HepG2 (cell line): ENCODE results near the gene CGREF1. TPM values are rescaled to one million over a fixed set of nuclear protein-coding genes. Genes with fewer than 3 reads are reported as not detected.

Experiments used
- ARID5B ChIP-seq: IDR thresholded peaks from 2 replicates; pipeline ENCODE4 v1.4.0; 2020; ENCODE audit warnings: mild to moderate bottlenecking, missing genetic modification reagents
- ATF5 ChIP-seq: sonication (generic); formaldehyde crosslinking; IDR thresholded peaks from 2 replicates; pipeline ENCODE4 v1.4.0; 2020; ENCODE audit warnings: mild to moderate bottlenecking, low read depth, missing genetic modification reagents
- CENPT ChIP-seq: sonication (generic); formaldehyde crosslinking; IDR thresholded peaks from 2 replicates; pipeline ENCODE4 v1.8.0; 2022; ENCODE audit warnings: low read depth, mild to moderate bottlenecking, moderate library complexity, missing genetic modification reagents
- ETV6 ChIP-seq: sonication (generic); formaldehyde crosslinking; conservative IDR thresholded peaks from 2 replicates; pipeline ENCODE4 v1.4.0; 2020; ENCODE audit warnings: missing genetic modification reagents
- FOXC1 ChIP-seq: sonication (generic); formaldehyde crosslinking; IDR thresholded peaks from 2 replicates; pipeline ENCODE4 v1.8.0; 2022; ENCODE audit warnings: mild to moderate bottlenecking, missing genetic modification reagents, borderline replicate concordance
- HDAC1 ChIP-seq: sonication (generic); formaldehyde crosslinking; IDR thresholded peaks from 2 replicates; pipeline ENCODE4 v1.5.1; 2020; ENCODE audit warnings: mild to moderate bottlenecking, missing genetic modification reagents
- HOXA3 ChIP-seq: sonication (generic); formaldehyde crosslinking; IDR thresholded peaks from 2 replicates; pipeline ENCODE4 v1.5.0; 2020; ENCODE audit warnings: missing genetic modification reagents
- KLF11 ChIP-seq: IDR thresholded peaks from 2 replicates; pipeline ENCODE4 v1.6.1; 2016; ENCODE audit warnings: missing compliant biosample characterization
- KLF12 ChIP-seq: sonication (generic); formaldehyde crosslinking; IDR thresholded peaks from 2 replicates; pipeline ENCODE4 v1.4.0; 2020; ENCODE audit warnings: missing genetic modification reagents, borderline replicate concordance
- MXD3 ChIP-seq: IDR thresholded peaks from 2 replicates; pipeline ENCODE4 v1.6.1; 2016; ENCODE audit warnings: mild to moderate bottlenecking, missing biosample characterization, missing genetic modification reagents
- PAX8 ChIP-seq: sonication (generic); formaldehyde crosslinking; IDR thresholded peaks from 2 replicates; pipeline ENCODE4 v1.8.0; 2022; ENCODE audit warnings: mild to moderate bottlenecking, missing genetic modification reagents, borderline replicate concordance
- POLR2AphosphoS2 ChIP-seq: IDR thresholded peaks from 2 replicates; pipeline ENCODE4 v1.6.1; 2011; ENCODE audit warnings: low read depth, low read length, improper control_type of control experiment
- RXRA ChIP-seq: sonication (generic); formaldehyde crosslinking; IDR thresholded peaks from 2 replicates; pipeline ENCODE4 v1.5.1; 2020; ENCODE audit warnings: missing genetic modification reagents
- SOX13 ChIP-seq, 3 experiments: fragments of 450-650 bp in 1 of 3; sonication (generic) in 1 of 3; formaldehyde crosslinking in 1 of 3; IDR thresholded peaks in 2 of 3; conservative IDR thresholded peaks in 1 of 3; 2 replicates each; pipeline versions ENCODE4 v1.5.0 to v1.6.1; 2016 to 2020; ENCODE audit warnings: antibody characterized with exemption in 1 of 3, mild to moderate bottlenecking in 1 of 3, missing compliant biosample characterization in 1 of 3, missing genetic modification reagents in 1 of 3, moderate library complexity in 1 of 3
- SYNCRIP ChIP-seq: fragments of 200-400 bp; formaldehyde crosslinking; IDR thresholded peaks from 2 replicates; pipeline ENCODE4 v1.6.1; 2018; ENCODE audit warnings: mild to moderate bottlenecking, low read depth, low read length; ENCODE audit not compliant: insufficient read depth
- ZFP1 ChIP-seq: IDR thresholded peaks from 2 replicates; pipeline ENCODE4 v1.6.1; 2016
- ZFP41 ChIP-seq: sonication (generic); formaldehyde crosslinking; IDR thresholded peaks from 2 replicates; pipeline ENCODE4 v1.4.0; 2020; ENCODE audit warnings: mild to moderate bottlenecking, missing genetic modification reagents, borderline replicate concordance
- ZNF17 ChIP-seq: sonication (generic); formaldehyde crosslinking; IDR thresholded peaks from 2 replicates; pipeline ENCODE4 v1.5.0; 2020; ENCODE audit warnings: mild to moderate bottlenecking, missing genetic modification reagents
- ZNF317 ChIP-seq: sonication (generic); formaldehyde crosslinking; IDR thresholded peaks from 2 replicates; pipeline ENCODE4 v1.5.0; 2020; ENCODE audit warnings: mild to moderate bottlenecking, missing genetic modification reagents
- ZNF570 ChIP-seq: sonication (generic); formaldehyde crosslinking; IDR thresholded peaks from 2 replicates; pipeline ENCODE4 v1.4.0; 2020; ENCODE audit warnings: mild to moderate bottlenecking, missing genetic modification reagents, borderline replicate concordance
- ZNF572 ChIP-seq: sonication (generic); formaldehyde crosslinking; IDR thresholded peaks from 2 replicates; pipeline ENCODE4 v1.5.1; 2020; ENCODE audit warnings: mild to moderate bottlenecking, missing genetic modification reagents
- ZNF784 ChIP-seq: sonication (generic); formaldehyde crosslinking; IDR thresholded peaks from 2 replicates; pipeline ENCODE4 v1.5.1; 2020; ENCODE audit warnings: missing genetic modification reagents, mild to moderate bottlenecking, borderline replicate concordance
- ZNF816 ChIP-seq: sonication (generic); formaldehyde crosslinking; IDR thresholded peaks from 2 replicates; pipeline ENCODE4 v1.8.0; 2022; ENCODE audit warnings: missing genetic modification reagents, mild to moderate bottlenecking, borderline replicate concordance
- ZSCAN20 ChIP-seq: sonication (generic); formaldehyde crosslinking; IDR thresholded peaks from 2 replicates; pipeline ENCODE4 v1.4.0; 2020; ENCODE audit warnings: missing genetic modification reagents, mild to moderate bottlenecking, borderline replicate concordance
- polyA plus RNA-seq, 8 experiments: library from polyadenylated mRNA; depleted of rRNA in 3 of 8; stranded (reverse) in 7 of 8; unstranded in 1 of 8; fragments of >200 nt; fragmentation: Illumina TruSeq in 4 of 8; extraction: Trizol in 4 of 8; gene quantifications; 2 replicates each; pipeline versions ENCODE4 v1.2.1 to v1.2.3, GENCODE V29; 2011 to 2016; ENCODE audit warnings: low read depth in 4 of 8, missing spikeins in 1 of 8, mixed read lengths in 1 of 8; ENCODE audit not compliant: insufficient read depth in 1 of 8
- total RNA-seq, 5 experiments: library from RNA; depleted of rRNA; stranded (reverse); fragments of >200 nt; fragmentation: Illumina TruSeq; extraction: Trizol; gene quantifications; 2 replicates each; pipeline ENCODE4 v1.2.3, GENCODE V29; 2016; ENCODE audit warnings: low read depth in 1 of 5

The CGREF1 gene
- total and polyA plus RNA-seq, 2 of the 13 experiments (the other 11 are each of a cell fraction or from before 2014, with no cell fraction given): 13.9 to 23.4 TPM

GRCh38 chr2:27086090-27086723 lies 32.7 kb downstream of the CGREF1 start (continued):
- no peak for TF ChIP-seq ZNF317 (CRISPR knock-in tag)
- TF ChIP-seq KLF12 (CRISPR knock-in tag): peak; percentile 98
- TF ChIP-seq ZFP41 (CRISPR knock-in tag): no peak
- TF ChIP-seq ZFP1 (CRISPR knock-in tag): peak; percentile 72; the same call in 1 of the 2 replicates
- no peak for TF ChIP-seq SYNCRIP
- peak; percentile 87 for TF ChIP-seq ETV6 (CRISPR knock-in tag)
- TF ChIP-seq KLF11 (CRISPR knock-in tag): peak; percentile 43; the same call in 1 of the 2 replicates
- TF ChIP-seq ZNF17 (CRISPR knock-in tag): no peak
- peak; percentile 15 for TF ChIP-seq RXRA (CRISPR knock-in tag)
- peak; percentile 67 for TF ChIP-seq HDAC1 (CRISPR knock-in tag)
- 0 out of 2 replicates have a peak, but pooled peaks have one; percentile 48 for TF ChIP-seq ZNF572 (CRISPR knock-in tag)
- no peak for TF ChIP-seq SOX13 (IDR thresholded peaks at IDR 0.05)
- TF ChIP-seq SOX13 (CRISPR knock-in tag; conservative IDR thresholded peaks at IDR 0.05 in 1 of 2, IDR thresholded peaks at IDR 0.05 in 1 of 2): peak in 1 of 2 experiments; percentile 58; a peak in 1 of 4 replicates
- no peak; the same call in 1 of the 2 replicates for TF ChIP-seq ZNF784 (CRISPR knock-in tag)
- 0 out of 2 replicates have a peak, but pooled peaks have one; percentile 74 for TF ChIP-seq CENPT
- TF ChIP-seq HOXA3: peak; percentile 93
- TF ChIP-seq PAX8 (CRISPR knock-in tag): peak; percentile 1; the same call in 1 of the 2 replicates
- no peak for TF ChIP-seq POLR2AphosphoS2
- TF ChIP-seq ZNF816 (CRISPR knock-in tag): 0 out of 2 replicates have a peak, but pooled peaks have one; percentile 13
- TF ChIP-seq ARID5B (CRISPR knock-in tag): peak; percentile 62
- no peak; the same call in 1 of the 2 replicates for TF ChIP-seq ATF5 (CRISPR knock-in tag)
- no peak for TF ChIP-seq FOXC1 (CRISPR knock-in tag)
- peak; percentile 95 for TF ChIP-seq ZSCAN20 (CRISPR knock-in tag)
- no peak; the same call in 1 of the 2 replicates for TF ChIP-seq ZNF570 (CRISPR knock-in tag)
- TF ChIP-seq MXD3 (CRISPR knock-in tag): peak; percentile 91; the same call in 1 of the 2 replicates
